PC-9 (cell line): ENCODE measurements around the gene PRKAG2. TPM values are rescaled to one million over a fixed set of nuclear protein-coding genes. Genes with fewer than 3 reads are reported as not detected.

Source experiments
- BruUV-seq: library from RNA; stranded (reverse); fragments of 400-500 nt; replicated peaks from 2 replicates; lab custom pipeline; 2021; lab: Mats Ljungman, UMichigan
- CTCF ChIA-PET: fragments of 300-600 bp; sonication (Branson Sonifier 250); formaldehyde crosslinking; loops from one replicate; lab custom pipeline; 2022; ENCODE audit warnings: antibody characterized with exemption; lab: Charles Lee
- POLR2A ChIA-PET: fragments of 300-600 bp; sonication (Branson Sonifier 250); formaldehyde crosslinking; loops from one replicate; lab custom pipeline; 2022; ENCODE audit warnings: antibody characterized with exemption; ENCODE audit not compliant: unreplicated experiment; lab: Charles Lee
- DNase-seq, 2 experiments: peaks; one replicate each; pipeline versions ENCODE4 v3.0.0 to v3.0.0-alpha.2; 2015 to 2022; ENCODE audit warnings: mixed read lengths in 1 of 2
- H2AFZ ChIP-seq: fragments of 200-600 bp; sonication (generic); 2 replicates; pipeline ENCODE4 v1.8.1; 2017; ENCODE audit warnings: antibody characterized with exemption
- H3F3A ChIP-seq: fragments of 200-600 bp; sonication (generic); 2 replicates; pipeline ENCODE4 v1.8.1; 2017; ENCODE audit warnings: antibody characterized with exemption, mild to moderate bottlenecking, low read depth; ENCODE audit not compliant: insufficient read depth
- H3K27ac ChIP-seq: fragments of 200-600 bp; sonication (generic); 2 replicates; pipeline ENCODE4 v1.6.1; 2016; ENCODE audit warnings: mixed run types
- H3K27me3 ChIP-seq: fragments of 200-600 bp; sonication (generic); 2 replicates; pipeline ENCODE4 v1.6.1; 2016; ENCODE audit warnings: low read depth, mixed run types; ENCODE audit not compliant: insufficient read depth
- H3K36me3 ChIP-seq: fragments of 200-600 bp; sonication (generic); 2 replicates; pipeline ENCODE4 v1.6.1; 2016; ENCODE audit warnings: low read depth, mixed run types
- H3K4me1 ChIP-seq: fragments of 200-600 bp; sonication (generic); replicated peaks from 2 replicates; pipeline ENCODE4 v1.6.1; 2016; ENCODE audit warnings: mixed run types; ENCODE audit not compliant: insufficient read depth
- H3K4me2 ChIP-seq: fragments of 200-600 bp; sonication (generic); 2 replicates; pipeline ENCODE4 v1.6.1; 2017; ENCODE audit warnings: mixed run types
- H3K4me3 ChIP-seq: fragments of 200-600 bp; sonication (generic); 2 replicates; pipeline ENCODE4 v1.6.1; 2016; ENCODE audit warnings: mixed run types
- H3K79me2 ChIP-seq: fragments of 200-600 bp; sonication (generic); 2 replicates; pipeline ENCODE4 v1.6.1; 2017; ENCODE audit warnings: low read depth, mixed run types
- H3K9me2 ChIP-seq: fragments of 200-600 bp; sonication (generic); 2 replicates; pipeline ENCODE4 v1.8.1; 2017; ENCODE audit warnings: mild to moderate bottlenecking; ENCODE audit not compliant: insufficient read depth
- H3K9me3 ChIP-seq: fragments of 200-600 bp; sonication (generic); 2 replicates; pipeline ENCODE4 v1.8.1; 2016; ENCODE audit warnings: low read depth; ENCODE audit not compliant: insufficient read depth
- H4K20me1 ChIP-seq: fragments of 200-600 bp; sonication (generic); 2 replicates; pipeline ENCODE4 v1.8.1; 2017; ENCODE audit not compliant: insufficient read depth
- EZH2 ChIP-seq: fragments of 200-600 bp; sonication (generic); IDR thresholded peaks from 2 replicates; pipeline ENCODE4 v1.8.0; 2017; ENCODE audit warnings: antibody characterized with exemption, low read depth
- intact Hi-C: fragments of 100-400 bp; cut with micrococcal nuclease; formaldehyde crosslinking; loops from one replicate; pipeline ENCODE4 v1.10.0; 2022; ENCODE audit not compliant: unreplicated experiment
- total RNA-seq: library from RNA; stranded (reverse); gene quantifications from 2 replicates; pipeline ENCODE4 v1.2.3, GENCODE V29; 2021
- TF ChIP-seq, protein P1 (sequence below): fragments of 200-600 bp; sonication (generic); conservative IDR thresholded peaks from 2 replicates; pipeline ENCODE4 v1.6.1; 2017; ENCODE audit warnings: mixed run types, antibody characterized with exemption, mild to moderate bottlenecking, moderate library complexity

The PRKAG2 gene
- total RNA-seq, 1 experiment from 2014 or later, result 37.3 TPM

DNA sequence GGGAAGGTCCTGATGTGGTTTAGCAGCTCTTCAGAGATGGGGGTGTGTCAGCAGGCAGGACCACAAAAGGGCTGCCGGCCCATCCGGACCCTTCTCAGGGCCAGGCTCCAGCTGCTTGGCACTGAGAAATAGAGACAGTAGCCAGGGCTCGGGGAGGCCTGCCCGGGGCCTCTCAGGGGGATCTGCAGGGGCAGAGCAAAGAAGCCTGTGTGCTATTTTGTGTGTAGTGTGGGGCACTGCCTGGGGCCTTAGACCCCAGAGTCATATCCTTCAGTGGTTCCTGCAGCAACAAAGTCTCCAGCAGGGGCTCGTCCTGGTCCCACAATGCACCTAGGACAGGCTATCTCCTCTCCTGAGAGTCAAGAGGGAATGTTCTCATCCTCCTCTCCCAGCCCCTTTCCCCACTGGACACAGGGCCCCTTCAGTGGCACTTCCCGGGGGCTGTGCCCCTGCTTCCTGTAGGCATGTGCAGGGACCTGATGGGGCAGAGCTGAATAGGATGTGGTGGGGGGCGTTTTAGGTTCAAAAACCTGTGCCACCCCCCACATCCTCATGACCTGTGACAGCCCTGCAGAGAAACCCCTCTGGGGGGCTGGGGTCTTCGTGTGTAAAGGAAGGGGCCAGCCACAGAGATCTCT is 197.7 kb downstream of the PRKAG2 start:
- POLR2A ChIA-PET, result no interaction called here
- no TSS peak for BruUV-seq
- Histone ChIP-seq H3K9me2 (no peaks in the 10 kb centered on the region), H2AFZ (no peak overlapping the region), H3K36me3 (no peaks in the 10 kb centered on the region), H3K9me3 (no peaks in the 10 kb centered on the region), H3K27ac (no peak overlapping the region), H3K79me2 (no peaks in the 10 kb centered on the region), H3K4me1 (peaks cover 22% of the 10 kb centered on the region), H4K20me1 (no peaks in the 10 kb centered on the region), H3F3A (peaks cover 12% of the 10 kb centered on the region; the same call in 1 of the 2 replicates), H3K4me2 (no peak overlapping the region), H3K27me3 (no peaks in the 10 kb centered on the region), H3K4me3 (no peak overlapping the region)
- DNase-seq, result no peak
- TF ChIP-seq, protein P1, sequence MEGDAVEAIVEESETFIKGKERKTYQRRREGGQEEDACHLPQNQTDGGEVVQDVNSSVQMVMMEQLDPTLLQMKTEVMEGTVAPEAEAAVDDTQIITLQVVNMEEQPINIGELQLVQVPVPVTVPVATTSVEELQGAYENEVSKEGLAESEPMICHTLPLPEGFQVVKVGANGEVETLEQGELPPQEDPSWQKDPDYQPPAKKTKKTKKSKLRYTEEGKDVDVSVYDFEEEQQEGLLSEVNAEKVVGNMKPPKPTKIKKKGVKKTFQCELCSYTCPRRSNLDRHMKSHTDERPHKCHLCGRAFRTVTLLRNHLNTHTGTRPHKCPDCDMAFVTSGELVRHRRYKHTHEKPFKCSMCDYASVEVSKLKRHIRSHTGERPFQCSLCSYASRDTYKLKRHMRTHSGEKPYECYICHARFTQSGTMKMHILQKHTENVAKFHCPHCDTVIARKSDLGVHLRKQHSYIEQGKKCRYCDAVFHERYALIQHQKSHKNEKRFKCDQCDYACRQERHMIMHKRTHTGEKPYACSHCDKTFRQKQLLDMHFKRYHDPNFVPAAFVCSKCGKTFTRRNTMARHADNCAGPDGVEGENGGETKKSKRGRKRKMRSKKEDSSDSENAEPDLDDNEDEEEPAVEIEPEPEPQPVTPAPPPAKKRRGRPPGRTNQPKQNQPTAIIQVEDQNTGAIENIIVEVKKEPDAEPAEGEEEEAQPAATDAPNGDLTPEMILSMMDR, result no peak
- no peak for TF ChIP-seq EZH2
- CTCF ChIA-PET, result no interaction called here
- intact Hi-C loops, result no loop called here

DNA sequence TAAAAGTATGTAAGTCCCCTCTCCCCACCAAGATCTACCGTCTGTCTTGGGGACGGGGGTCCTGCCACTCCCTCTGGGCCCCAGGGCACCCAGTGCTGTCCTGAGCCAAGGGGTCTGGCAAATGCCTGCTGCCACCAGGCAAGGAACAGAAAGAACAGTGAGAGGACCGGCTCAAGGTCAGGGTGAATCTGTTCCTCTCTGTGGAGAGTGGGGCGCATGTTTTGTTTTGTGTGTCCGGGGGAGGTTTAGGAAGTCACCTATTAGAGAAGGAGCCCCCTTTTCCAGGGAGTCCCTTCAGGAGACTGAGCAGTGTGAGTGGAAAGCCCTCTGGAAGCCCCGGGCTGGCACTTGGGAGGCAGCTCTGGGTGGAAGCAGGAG is 198.7 kb downstream of the PRKAG2 start:
- no peak overlapping the region for H3K4me2 ChIP-seq
- no peaks in the 10 kb centered on the region for H3K79me2 ChIP-seq
- DNase-seq, result peak in 1 of 2 experiments; percentile 29
- TF ChIP-seq, protein P1, result no peak
- no peak for TF ChIP-seq EZH2
- no peak overlapping the region for H3K4me3 ChIP-seq
- H3K4me1 ChIP-seq, result peaks cover 20% of the 10 kb centered on the region
- no peaks in the 10 kb centered on the region for H3K9me3 ChIP-seq
- no peaks in the 10 kb centered on the region for H3K36me3 ChIP-seq
- peak overlapping the region; percentile 83; the same call in 1 of the 2 replicates for H3K27ac ChIP-seq
- no TSS peak for BruUV-seq
- intact Hi-C loops, result no loop called here
- H3K9me2 ChIP-seq, result no peaks in the 10 kb centered on the region
- no peaks in the 10 kb centered on the region for H4K20me1 ChIP-seq
- peaks cover 12% of the 10 kb centered on the region; the same call in 1 of the 2 replicates for H3F3A ChIP-seq
- H3K27me3 ChIP-seq, result no peaks in the 10 kb centered on the region
- H2AFZ ChIP-seq, result no peak overlapping the region
- ChIA-PET POLR2A (no interaction called here), CTCF (interaction anchor here (1.0 kb wide), 1 partner anchor 14 kb away, joined by 4 read pairs; no protein-coding TSS in a partner anchor)

DNA sequence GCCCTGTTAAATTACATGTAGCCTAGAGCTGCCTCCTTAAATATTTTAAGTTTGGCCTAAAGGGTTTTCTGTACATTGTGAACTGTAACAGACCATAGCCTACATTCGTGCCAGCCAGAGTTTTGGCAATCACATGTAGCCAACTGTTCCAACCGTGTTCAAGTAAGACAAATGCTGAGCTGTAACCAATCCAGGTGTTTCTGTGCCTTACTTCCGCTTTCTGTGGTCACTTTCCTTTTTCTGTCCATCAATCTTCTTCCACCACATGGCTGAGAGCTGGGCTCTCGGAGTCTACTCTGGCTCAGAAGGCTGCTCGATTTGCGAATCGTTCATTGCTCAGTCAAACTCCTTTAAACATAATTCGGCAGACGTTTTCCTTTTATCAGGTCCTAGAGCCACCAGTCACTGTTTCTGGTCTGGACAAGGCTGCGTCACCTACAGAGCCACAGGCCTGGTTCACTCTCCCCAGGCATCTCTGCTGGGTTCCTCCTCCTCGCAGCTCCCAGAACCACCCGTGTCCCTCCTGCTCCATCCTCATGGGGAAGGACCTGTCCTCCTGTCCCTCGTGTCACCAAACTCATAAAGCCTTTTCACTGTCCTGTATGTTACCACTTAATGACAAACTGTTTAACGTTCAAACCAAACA is 199.2 kb downstream of the PRKAG2 start:
- Histone ChIP-seq H3K4me2 (no peak overlapping the region), H3K9me2 (no peaks in the 10 kb centered on the region), H4K20me1 (no peaks in the 10 kb centered on the region), H3K27ac (peak overlapping the region; percentile 83), H3K4me3 (no peak overlapping the region), H3K27me3 (no peaks in the 10 kb centered on the region), H3K9me3 (no peaks in the 10 kb centered on the region), H3K4me1 (peaks cover 20% of the 10 kb centered on the region), H2AFZ (no peak overlapping the region), H3K79me2 (no peaks in the 10 kb centered on the region), H3F3A (peaks cover 12% of the 10 kb centered on the region; the same call in 1 of the 2 replicates), H3K36me3 (no peaks in the 10 kb centered on the region)
- intact Hi-C loops, result loop anchor here (2.0 kb wide), 1 partner anchor 45 kb away; no protein-coding TSS in a partner anchor
- peak in 1 of 2 experiments; percentile 22 for DNase-seq
- CTCF ChIA-PET, result interaction anchor here (1.0 kb wide), 1 partner anchor 15 kb away, joined by 4 read pairs; no protein-coding TSS in a partner anchor
- POLR2A ChIA-PET, result no interaction called here
- BruUV-seq, result no TSS peak
- no peak for TF ChIP-seq EZH2
- TF ChIP-seq, protein P1, result no peak
